A549 (cell line): ENCODE results near the gene ADORA1. TPM values are rescaled to one million over a fixed set of nuclear protein-coding genes. Genes with fewer than 3 reads are reported as not detected.

Experiments used
- ATAC-seq, 2 experiments: fragments of 200-7000 bp in 1 of 2; fragments of >200 bp in 1 of 2; cut with Nextera tagmentation in 1 of 2; cut with Tn5 transposase in 1 of 2; 3 replicates each; pipeline versions ENCODE4 v1.8.0 to v1.9.1; 2018 to 2020; ENCODE audit warnings: mild to moderate bottlenecking in 1 of 2, moderate library complexity in 1 of 2
- CTCF ChIA-PET: fragments of 300-600 bp; sonication (Branson Sonifier 250); formaldehyde crosslinking; extraction: SDS; loops from one replicate; lab custom pipeline; 2021; ENCODE audit warnings: antibody characterized with exemption, inconsistent platforms; lab: Yijun Ruan, JAX
- POLR2A ChIA-PET: fragments of 350-600 bp; formaldehyde crosslinking; extraction: SDS; loops from one replicate; lab custom pipeline; 2021; ENCODE audit warnings: antibody characterized with exemption, inconsistent platforms; lab: Yijun Ruan, JAX
- DNase-seq, 2 experiments: peaks; one replicate each; pipeline versions ENCODE4 v3.0.0 to v3.0.0-alpha.2; 2011 to 2016; ENCODE audit warnings: low read depth in 1 of 2, low spot score in 1 of 2
- FAIRE-seq: peaks from 2 replicates; lab custom pipeline; 2011; peaks lifted over from hg19 to GRCh38; lab: Jason Lieb, UNC
- H3K27ac ChIP-seq, 2 experiments: fragments of >200 bp; sonication (Bioruptor Twin); formaldehyde crosslinking; 3 replicates each; pipeline ENCODE4 v1.5.1; 2016 to 2017
- H3K4me1 ChIP-seq: fragments of >200 bp; sonication (Bioruptor Twin); formaldehyde crosslinking; 3 replicates; pipeline ENCODE4 v1.6.1; 2016
- H3K4me2 ChIP-seq: fragments of >200 bp; sonication (Bioruptor Twin); formaldehyde crosslinking; 3 replicates; pipeline ENCODE4 v1.6.1; 2016
- H3K4me3 ChIP-seq: fragments of >200 bp; sonication (Bioruptor Twin); formaldehyde crosslinking; 3 replicates; pipeline ENCODE4 v1.5.1; 2016
- H3K9me3 ChIP-seq: fragments of >200 bp; sonication (Bioruptor Twin); formaldehyde crosslinking; 3 replicates; pipeline ENCODE4 v1.6.1; 2016
- BHLHE40 ChIP-seq: IDR thresholded peaks from 2 replicates; pipeline ENCODE4 v1.6.1; 2012; ENCODE audit warnings: low read depth, low read length, inconsistent platforms
- CBX8 ChIP-seq: fragments of 200-600 bp; sonication (generic); IDR thresholded peaks from 2 replicates; pipeline ENCODE4 v1.6.1; 2016
- CEBPB ChIP-seq, 2 experiments: fragments of >200 bp in 1 of 2; sonication (Bioruptor Twin) in 1 of 2; formaldehyde crosslinking in 1 of 2; IDR thresholded peaks; 2 replicates each; pipeline ENCODE4 v1.6.1; 2012 to 2016
- CHD2 ChIP-seq: fragments of 150-350 bp; IDR thresholded peaks from 2 replicates; pipeline ENCODE4 v1.6.1; 2014; ENCODE audit warnings: low read length; ENCODE audit not compliant: partially characterized antibody
- CTCF ChIP-seq: fragments of >200 bp; sonication (Bioruptor Twin); formaldehyde crosslinking; IDR thresholded peaks from 3 replicates; pipeline ENCODE4 v1.5.1; 2016
- ELK1 ChIP-seq: fragments of 150-350 bp; IDR thresholded peaks from 2 replicates; pipeline ENCODE4 v1.6.1; 2014; ENCODE audit warnings: low read depth, mild to moderate bottlenecking, low read length
- EP300 ChIP-seq, 2 experiments: fragments of >200 bp; sonication (Bioruptor Twin); formaldehyde crosslinking; IDR thresholded peaks; 2 replicates in 1 of 2; 3 replicates in 1 of 2; pipeline ENCODE4 v1.6.1; 2016 to 2017
- FOSB ChIP-seq: fragments of 250-450 bp; sonication (Bioruptor Pico); IDR thresholded peaks from 2 replicates; pipeline ENCODE4 v1.5.0; 2020; ENCODE audit warnings: mild to moderate bottlenecking, moderate library complexity
- FOSL2 ChIP-seq, 2 experiments: fragments of 450-650 bp in 1 of 2; fragments of >200 bp in 1 of 2; sonication (Bioruptor Twin) in 1 of 2; formaldehyde crosslinking; IDR thresholded peaks; 2 replicates each; pipeline versions ENCODE4 v1.5.0 to v1.6.1; 2016 to 2020; ENCODE audit warnings: mild to moderate bottlenecking in 1 of 2, moderate library complexity in 1 of 2
- GATA3 ChIP-seq: IDR thresholded peaks from 2 replicates; pipeline ENCODE4 v1.6.1; 2012; ENCODE audit warnings: borderline replicate concordance
- HDAC2 ChIP-seq: fragments of 200-600 bp; sonication (generic); IDR thresholded peaks from 2 replicates; pipeline ENCODE4 v1.6.1; 2016
- HEYL ChIP-seq: fragments of 250-450 bp; sonication (Bioruptor Pico); IDR thresholded peaks from 2 replicates; pipeline ENCODE4 v1.8.0; 2021; ENCODE audit warnings: mild to moderate bottlenecking, moderate library complexity
- HMGXB4 ChIP-seq: fragments of 250-450 bp; sonication (Bioruptor Pico); IDR thresholded peaks from 2 replicates; pipeline ENCODE4 v1.5.0; 2021; ENCODE audit warnings: mild to moderate bottlenecking, moderate library complexity, borderline replicate concordance
- HOXB13 ChIP-seq: fragments of 250-450 bp; sonication (Bioruptor Pico); IDR thresholded peaks from 2 replicates; pipeline ENCODE4 v1.5.0; 2020; ENCODE audit warnings: low read depth, mild to moderate bottlenecking, moderate library complexity
- HOXB5 ChIP-seq: fragments of 250-450 bp; sonication (Bioruptor Pico); IDR thresholded peaks from 2 replicates; pipeline ENCODE4 v1.5.0; 2020; ENCODE audit warnings: mild to moderate bottlenecking, moderate library complexity
- MAFK ChIP-seq: fragments of 450-650 bp; IDR thresholded peaks from 2 replicates; pipeline ENCODE4 v1.6.1; 2014; ENCODE audit not compliant: partially characterized antibody
- MAX ChIP-seq: IDR thresholded peaks from 2 replicates; pipeline ENCODE4 v1.6.1; 2012
- MYC ChIP-seq: IDR thresholded peaks from 2 replicates; pipeline ENCODE4 v1.6.1; 2012; ENCODE audit warnings: mild to moderate bottlenecking, inconsistent platforms, low read length, improper control_type of control experiment, borderline replicate concordance
- NPAS2 ChIP-seq: fragments of 250-450 bp; sonication (Bioruptor Pico); IDR thresholded peaks from 2 replicates; pipeline ENCODE4 v1.8.0; 2022; ENCODE audit warnings: mild to moderate bottlenecking, moderate library complexity, borderline replicate concordance
- RAD21 ChIP-seq, 2 experiments: fragments of >200 bp in 1 of 2; sonication (Bioruptor Twin) in 1 of 2; formaldehyde crosslinking in 1 of 2; IDR thresholded peaks in 1 of 2; conservative IDR thresholded peaks in 1 of 2; 2 replicates in 1 of 2; 3 replicates in 1 of 2; pipeline ENCODE4 v1.6.1; 2012 to 2018; ENCODE audit warnings: inconsistent platforms in 1 of 2
- RARB ChIP-seq: fragments of 250-450 bp; sonication (Bioruptor Pico); IDR thresholded peaks from 2 replicates; pipeline ENCODE4 v1.8.0; 2021; ENCODE audit warnings: mild to moderate bottlenecking, moderate library complexity
- RFX5 ChIP-seq: fragments of 450-650 bp; IDR thresholded peaks from 2 replicates; pipeline ENCODE4 v1.7.1; 2014; ENCODE audit warnings: antibody characterized with exemption, mild to moderate bottlenecking, moderate library complexity
- SREBF2 ChIP-seq: fragments of 450-650 bp; IDR thresholded peaks from 2 replicates; pipeline ENCODE4 v1.6.1; 2014; ENCODE audit warnings: mild to moderate bottlenecking, moderate library complexity
- USF2 ChIP-seq: fragments of 450-650 bp; IDR thresholded peaks from 2 replicates; pipeline ENCODE4 v1.6.1; 2014; ENCODE audit warnings: antibody characterized with exemption
- ZC3H11A ChIP-seq: fragments of 450-650 bp; IDR thresholded peaks from 2 replicates; pipeline ENCODE4 v1.6.1; 2014; ENCODE audit warnings: antibody characterized with exemption, mild to moderate bottlenecking
- ZFP36 ChIP-seq: fragments of 450-650 bp; IDR thresholded peaks from 2 replicates; pipeline ENCODE4 v1.6.1; 2014; ENCODE audit warnings: borderline replicate concordance; ENCODE audit not compliant: partially characterized antibody
- WGBS: methylation state at CpG from one replicate; pipeline ENCODE4 v1.1.6; 2017; ENCODE audit errors: missing lambda C conversion rate; 5-methylcytosine and 5-hydroxymethylcytosine counted together
- polyA plus RNA-seq, 4 experiments: library from polyadenylated mRNA; depleted of rRNA in 3 of 4; stranded (reverse); fragments of >200 nt; fragmentation: RNase III in 1 of 4; extraction: RNeasy Plus Mini Kit Qiagen cat#74134 plus additional on column Dnase treatment in 1 of 4; gene quantifications; 2 replicates in 3 of 4; 3 replicates in 1 of 4; pipeline ENCODE4 v1.2.3, GENCODE V29; 2011 to 2017
- TF ChIP-seq, protein P1 (sequence below): fragments of 250-450 bp; sonication (Bioruptor Pico); IDR thresholded peaks from 2 replicates; pipeline ENCODE4 v1.5.0; 2020; ENCODE audit warnings: low read depth, mild to moderate bottlenecking, moderate library complexity

Gene ADORA1
- polyA plus RNA-seq, 2 of the 4 experiments (the other 2 are of a cell fraction): 0.48 to 2.4 TPM

- Histone ChIP-seq H3K27ac (no peak overlapping the region), H3K4me2 (no peak overlapping the region), H3K9me3 (no peaks in the 10 kb centered on the region), H3K4me1 (no peaks in the 10 kb centered on the region), H3K4me3 (no peak overlapping the region)
- ChIA-PET POLR2A (no interaction called here), CTCF (interaction anchor here (1.6 to 7.5 kb wide), 5 partner anchors 11 to 166 kb away, joined by 4 to 84 read pairs (median 25); no protein-coding TSS in a partner anchor)
- DNase-seq: no peak
- WGBS: 57% methylated on average over 2 of the region's 2 CpGs
- no peak for ATAC-seq
- TF ChIP-seq GATA3 (no peak), RARB (no peak), ZC3H11A (no peak), EP300 (IDR thresholded peaks at IDR 0.05) (no peak), CHD2 (no peak), SREBF2 (no peak), MAFK (no peak), MAX (no peak), HMGXB4 (CRISPR knock-in tag) (no peak), FOSB (CRISPR knock-in tag) (no peak), BHLHE40 (no peak), ELK1 (no peak), FOSL2 (IDR thresholded peaks at IDR 0.05) (no peak), FOSL2 (CRISPR knock-in tag; IDR thresholded peaks at IDR 0.05) (no peak), RFX5 (no peak), HOXB13 (no peak)
- no peak for FAIRE-seq
These were observed 77.2 kb downstream of the ADORA1 start for GRCh38 chr1:203204756-203205155.

DNA sequence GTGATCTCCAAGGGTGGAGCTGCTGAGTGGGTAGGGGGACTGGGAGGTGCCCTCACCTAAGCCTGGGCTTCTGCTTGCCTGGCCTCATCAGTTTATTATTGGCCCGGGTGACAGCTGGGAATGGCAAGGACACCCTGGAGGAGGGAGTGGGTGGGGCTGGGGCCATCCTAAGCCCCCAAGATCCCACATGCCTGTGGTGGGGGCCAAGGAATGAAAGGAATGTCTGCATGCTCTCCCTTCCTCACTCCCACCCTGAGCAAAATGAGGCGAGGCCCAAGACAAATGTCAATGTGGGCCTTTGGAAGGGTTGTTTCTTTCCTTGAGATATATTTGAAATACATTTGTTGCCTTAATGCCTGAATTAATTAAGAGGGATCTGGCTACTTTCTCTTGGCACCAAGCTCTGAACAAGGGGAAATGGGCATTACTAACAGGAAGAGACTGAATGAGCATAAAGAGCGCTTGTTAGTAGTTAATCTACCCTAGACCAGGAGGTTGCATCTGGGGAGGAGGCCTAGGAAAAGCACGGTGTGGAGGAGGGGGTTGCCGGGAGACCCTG lies 78.7 kb downstream of the ADORA1 start:
- no peak for DNase-seq
- H3K9me3 ChIP-seq: no peaks in the 10 kb centered on the region
- ChIA-PET POLR2A (no interaction called here), CTCF (interaction anchor here (0.8 to 7.5 kb wide), 9 partner anchors 10 to 167 kb away, joined by 3 to 84 read pairs (median 4); no protein-coding TSS in a partner anchor)
- ATAC-seq: no peak
- TF ChIP-seq HDAC2 (no peak), MYC (no peak), HOXB5 (no peak), USF2 (no peak), ZFP36 (no peak), CEBPB (IDR thresholded peaks at IDR 0.05) (no peak), HMGXB4 (CRISPR knock-in tag) (no peak), BHLHE40 (no peak), HEYL (CRISPR knock-in tag) (no peak), NPAS2 (CRISPR knock-in tag) (no peak), RAD21 (conservative IDR thresholded peaks at IDR 0.05 in 1 of 2, IDR thresholded peaks at IDR 0.05 in 1 of 2) (no peak), FOSL2 (IDR thresholded peaks at IDR 0.05) (no peak), FOSL2 (CRISPR knock-in tag; IDR thresholded peaks at IDR 0.05) (no peak), CTCF (no peak), ZC3H11A (no peak), MAX (no peak), CBX8 (no peak)
- TF ChIP-seq, protein P1, sequence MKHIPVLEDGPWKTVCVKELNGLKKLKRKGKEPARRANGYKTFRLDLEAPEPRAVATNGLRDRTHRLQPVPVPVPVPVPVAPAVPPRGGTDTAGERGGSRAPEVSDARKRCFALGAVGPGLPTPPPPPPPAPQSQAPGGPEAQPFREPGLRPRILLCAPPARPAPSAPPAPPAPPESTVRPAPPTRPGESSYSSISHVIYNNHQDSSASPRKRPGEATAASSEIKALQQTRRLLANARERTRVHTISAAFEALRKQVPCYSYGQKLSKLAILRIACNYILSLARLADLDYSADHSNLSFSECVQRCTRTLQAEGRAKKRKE: no peak
- no peaks in the 10 kb centered on the region for H3K4me1 ChIP-seq
- H3K4me3 ChIP-seq: no peak overlapping the region
- H3K27ac ChIP-seq: no peak overlapping the region
- 93% methylated on average over 5 of the region's 5 CpGs for WGBS
- FAIRE-seq: no peak
- H3K4me2 ChIP-seq: no peak overlapping the region
